Brain microvascular endothelial cell (primary cell): ENCODE results near the gene PNMA6E.

Experiments used
- DNase-seq: peaks from one replicate; pipeline ENCODE4 v3.0.0-alpha.2; 2020
- H3K27ac ChIP-seq: fragments of 250-450 bp; sonication (Bioruptor Pico); 2 replicates; pipeline ENCODE4 v1.5.1; 2020; ENCODE audit warnings: mild to moderate bottlenecking, moderate library complexity
- H3K27me3 ChIP-seq: fragments of 250-450 bp; sonication (Bioruptor Pico); replicated peaks from 2 replicates; pipeline ENCODE4 v1.5.1; 2020; ENCODE audit warnings: mild to moderate bottlenecking
- H3K36me3 ChIP-seq: fragments of 250-450 bp; sonication (Bioruptor Pico); replicated peaks from 2 replicates; pipeline ENCODE4 v1.5.1; 2020; ENCODE audit warnings: mild to moderate bottlenecking
- H3K4me3 ChIP-seq: 2 replicates; pipeline ENCODE4 v1.5.1; 2011; ENCODE audit warnings: low read depth, mild to moderate bottlenecking, control low read depth, low read length, moderate library complexity
- CTCF ChIP-seq: IDR thresholded peaks from 2 replicates; pipeline ENCODE4 v1.5.1; 2011; ENCODE audit warnings: low read depth, mild to moderate bottlenecking, moderate library complexity, low read length, control low read depth, inconsistent platforms; ENCODE audit errors: missing control alignments
- in situ Hi-C: cut with HindIII; loops from 2 replicates; pipeline ENCODE4 v1.10.0; 2017; ENCODE audit warnings: low sequenced_read_pairs, low pct_ligation_motif_present

PNMA6E gene

DNA sequence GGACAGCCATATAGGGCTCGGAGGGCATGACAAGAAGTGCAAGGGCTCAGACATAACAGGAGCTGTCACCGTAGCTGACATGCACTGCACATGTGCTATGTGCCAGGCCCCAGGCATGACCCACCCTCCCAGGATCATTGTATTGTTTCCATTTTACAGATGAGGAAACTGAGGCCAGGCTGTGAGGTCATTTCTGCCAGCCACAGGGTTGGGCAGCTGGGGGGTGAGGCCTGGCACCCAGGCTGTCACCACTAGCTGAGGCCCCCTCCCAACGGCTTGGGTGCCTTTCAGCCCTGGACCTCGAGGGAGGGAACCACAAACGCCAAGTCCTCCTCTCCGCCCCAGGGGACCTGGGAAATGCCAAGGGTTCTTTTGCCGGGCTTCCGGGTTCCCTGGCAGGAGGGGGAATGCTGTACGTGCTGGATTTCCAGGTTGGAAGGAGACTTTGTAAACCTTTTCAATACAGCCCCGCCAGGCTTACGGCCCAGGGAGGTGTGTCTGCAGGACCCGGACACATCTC is 32.1 kb upstream of the PNMA6E start:
- H3K27ac ChIP-seq, result no peak overlapping the region
- H3K36me3 ChIP-seq, result no peaks in the 10 kb centered on the region
- no peaks in the 10 kb centered on the region for H3K27me3 ChIP-seq
- no peak for DNase-seq
- H3K4me3 ChIP-seq, result no peak overlapping the region
- no peak for TF ChIP-seq CTCF
- in situ Hi-C loops, result no loop called here

DNA sequence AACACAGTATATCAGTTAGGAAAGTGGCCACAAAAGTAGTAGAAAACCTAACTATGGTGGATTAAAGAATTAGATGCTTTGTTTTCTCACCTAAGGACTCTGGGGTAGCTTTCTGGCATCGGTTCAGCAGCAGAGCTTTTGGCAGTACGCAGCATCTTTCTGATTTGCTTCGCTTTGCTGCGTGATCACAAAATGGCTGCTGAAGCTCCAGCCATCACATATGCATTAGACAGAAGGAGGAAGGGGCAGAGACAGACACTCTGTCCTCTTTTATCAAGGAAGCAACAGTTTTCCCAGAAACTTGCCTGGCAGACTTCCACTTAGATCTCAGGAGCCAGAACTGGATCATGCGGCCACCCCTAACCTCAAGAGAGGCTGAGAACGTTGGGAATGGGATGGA is 29.6 kb upstream of the PNMA6E start:
- in situ Hi-C loops, result no loop called here
- TF ChIP-seq CTCF, result no peak
- no peak for DNase-seq
- H3K27ac ChIP-seq, result no peak overlapping the region
- H3K27me3 ChIP-seq, result no peaks in the 10 kb centered on the region
- H3K4me3 ChIP-seq, result no peak overlapping the region
- no peaks in the 10 kb centered on the region for H3K36me3 ChIP-seq

DNA sequence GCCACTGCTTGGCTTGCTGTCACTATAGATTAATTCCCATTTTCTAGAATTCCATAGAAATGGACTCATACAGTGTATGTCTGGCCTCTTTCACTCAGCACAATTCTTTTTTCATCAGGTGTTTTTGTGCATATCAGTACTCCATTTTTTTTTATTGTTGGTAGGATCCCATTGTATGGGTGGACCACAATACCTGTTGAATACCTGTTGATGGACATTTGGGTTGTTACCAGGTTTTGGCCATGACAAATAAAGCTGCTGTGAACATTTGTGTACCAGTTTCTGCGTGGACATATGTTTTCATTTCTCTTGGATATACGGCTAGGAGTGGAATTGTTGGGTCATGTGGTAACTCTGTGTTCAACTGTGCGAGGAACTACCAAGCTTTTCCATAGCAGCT is 25.1 kb upstream of the PNMA6E start:
- DNase-seq, result no peak
- TF ChIP-seq CTCF, result no peak
- Histone ChIP-seq H3K27me3 (no peaks in the 10 kb centered on the region), H3K27ac (no peak overlapping the region), H3K36me3 (no peaks in the 10 kb centered on the region), H3K4me3 (no peak overlapping the region)
- in situ Hi-C loops, result no loop called here

GRCh38 chrX:153423652-153424051 is 22.5 kb upstream of the PNMA6E start:
- Histone ChIP-seq H3K27ac (no peak overlapping the region), H3K36me3 (no peaks in the 10 kb centered on the region), H3K4me3 (no peak overlapping the region), H3K27me3 (no peaks in the 10 kb centered on the region)
- DNase-seq, result no peak
- in situ Hi-C loops, result no loop called here
- TF ChIP-seq CTCF, result no peak

GRCh38 chrX:153421856-153422255 is 20.7 kb upstream of the PNMA6E start:
- H3K4me3 ChIP-seq, result no peak overlapping the region
- no peaks in the 10 kb centered on the region for H3K36me3 ChIP-seq
- no peak for DNase-seq
- in situ Hi-C loops, result no loop called here
- no peaks in the 10 kb centered on the region for H3K27me3 ChIP-seq
- TF ChIP-seq CTCF, result no peak
- H3K27ac ChIP-seq, result no peak overlapping the region

DNA sequence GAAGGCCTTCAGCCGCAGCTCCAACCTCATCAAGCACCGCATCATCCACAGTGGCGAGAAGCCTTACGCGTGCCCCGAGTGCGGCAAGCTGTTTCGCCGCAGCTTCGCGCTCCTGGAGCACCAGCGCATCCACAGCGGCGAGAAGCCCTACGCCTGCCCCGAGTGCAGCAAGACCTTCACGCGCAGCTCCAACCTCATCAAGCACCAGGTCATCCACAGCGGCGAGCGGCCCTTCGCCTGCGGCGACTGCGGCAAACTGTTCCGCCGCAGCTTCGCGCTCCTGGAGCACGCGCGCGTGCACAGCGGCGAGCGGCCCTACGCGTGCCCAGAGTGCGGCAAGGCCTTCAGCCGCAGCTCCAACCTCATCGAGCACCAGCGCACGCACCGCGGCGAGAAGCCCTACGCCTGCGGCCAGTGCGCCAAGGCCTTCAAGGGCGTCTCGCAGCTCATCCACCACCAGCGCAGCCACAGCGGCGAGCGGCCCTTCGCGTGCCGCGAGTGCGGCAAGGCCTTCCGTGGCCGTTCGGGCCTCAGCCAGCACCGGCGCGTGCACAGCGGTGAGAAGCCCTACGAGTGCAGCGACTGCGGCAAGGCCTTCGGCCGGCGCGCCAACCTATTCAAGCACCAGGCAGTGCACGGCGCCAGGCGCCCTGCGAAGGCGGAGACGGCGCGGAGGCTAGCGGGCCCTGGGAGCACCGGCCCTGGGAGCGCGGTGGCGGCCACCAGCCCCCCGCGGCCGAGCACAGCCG is 19.9 kb upstream of the PNMA6E start:
- DNase-seq, result no peak
- H3K4me3 ChIP-seq, result no peak overlapping the region
- no peaks in the 10 kb centered on the region for H3K36me3 ChIP-seq
- TF ChIP-seq CTCF, result no peak
- H3K27ac ChIP-seq, result no peak overlapping the region
- H3K27me3 ChIP-seq, result no peaks in the 10 kb centered on the region
- in situ Hi-C loops, result no loop called here
